ENCODE results near the gene DPEP1. TPM values are rescaled to one million over a fixed set of nuclear protein-coding genes. Genes with fewer than 3 reads are reported as not detected.

DPEP1 gene
- total RNA-seq, 2 experiments from 2014 or later: not detected

DNA sequence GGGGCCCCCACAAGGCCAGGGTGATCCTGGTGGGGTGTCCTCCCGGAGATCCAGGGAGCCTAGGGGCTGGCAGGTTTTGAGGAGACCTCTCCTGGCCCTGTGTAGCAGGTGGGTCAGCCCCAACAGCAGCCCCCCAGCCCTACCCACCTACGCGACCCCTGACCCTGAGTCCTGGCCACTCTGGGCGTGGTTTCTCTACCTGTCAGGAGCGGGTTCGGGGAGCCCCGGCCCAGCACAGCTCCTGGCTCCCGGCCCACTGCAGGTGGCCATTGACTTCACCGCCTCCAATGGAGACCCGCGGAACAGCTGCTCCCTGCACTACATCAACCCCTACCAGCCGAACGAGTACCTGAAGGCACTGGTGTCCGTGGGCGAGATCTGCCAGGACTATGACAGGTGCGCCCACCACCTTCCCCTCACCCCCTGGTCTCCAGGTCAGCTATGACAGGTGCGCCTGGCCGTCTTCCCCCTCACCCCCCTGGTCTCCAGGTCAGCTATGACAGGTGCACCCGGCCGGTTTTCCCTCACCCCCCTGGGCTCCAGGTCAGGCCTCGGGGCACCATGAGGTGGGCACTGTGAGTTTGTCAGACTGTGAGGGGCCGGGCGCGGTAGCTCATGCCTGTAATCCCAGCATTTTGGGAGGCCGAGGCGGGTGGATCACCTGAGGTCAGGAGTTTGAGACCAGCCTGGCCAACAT, 24.9 kb upstream of the DPEP1 start:
- ATAC-seq: no peak

DNA sequence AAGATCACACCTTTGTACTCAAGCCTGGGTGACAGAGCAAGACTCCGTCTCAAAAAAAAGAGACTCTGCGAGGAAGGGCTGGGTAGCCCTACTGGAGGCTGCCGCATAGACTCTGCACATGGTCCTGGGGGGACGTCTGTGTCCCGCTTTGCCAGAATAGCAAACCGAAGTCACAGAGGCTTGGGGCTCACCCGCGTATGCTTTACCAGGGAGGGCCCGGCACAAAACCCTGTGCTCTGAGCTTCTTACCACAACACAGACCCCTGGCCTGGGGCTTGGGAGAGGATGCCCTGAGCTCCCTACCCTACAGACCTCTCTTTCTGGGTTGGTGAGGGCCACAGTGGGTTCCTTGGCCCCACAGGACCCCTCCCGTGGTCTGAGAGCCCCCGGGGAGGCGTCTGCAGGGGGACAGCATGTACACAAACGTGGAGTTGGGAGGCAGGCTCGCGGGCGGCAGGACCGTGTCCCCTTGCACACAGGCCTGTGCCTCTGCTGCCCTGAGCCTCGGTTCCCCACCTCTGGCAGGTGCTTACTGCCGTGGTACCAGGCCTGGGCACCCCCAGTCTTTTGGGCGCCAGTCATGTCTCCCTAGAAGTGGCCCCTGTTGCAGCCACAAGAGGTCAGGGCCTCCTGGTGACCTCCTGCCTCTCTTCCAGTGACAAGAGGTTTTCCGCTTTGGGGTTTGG, 24.1 kb upstream of the DPEP1 start:
- ChIA-PET POLR2A (interaction anchor here (1.2 kb wide), 2 partner anchors 13 to 25 kb away, joined by 3 to 4 read pairs; no protein-coding TSS in a partner anchor), CTCF (interaction anchor here (0.7 kb wide), 1 partner anchor 9 kb away, joined by 3 read pairs; no protein-coding TSS in a partner anchor)
- ATAC-seq (no peak), DNase-seq (no peak)
- no peak overlapping the region for H3K27ac Mint-ChIP-seq
- H3K27me3 Mint-ChIP-seq: no peaks in the 10 kb centered on the region
- no peaks in the 10 kb centered on the region for H3K36me3 Mint-ChIP-seq (ENCODE audit: low read depth)
- H3K4me1 Mint-ChIP-seq (ENCODE audit: low read depth): peaks cover 7% of the 10 kb centered on the region
- intact Hi-C loops (cut with micrococcal nuclease): no loop called here
- TF ChIP-seq, protein P1, sequence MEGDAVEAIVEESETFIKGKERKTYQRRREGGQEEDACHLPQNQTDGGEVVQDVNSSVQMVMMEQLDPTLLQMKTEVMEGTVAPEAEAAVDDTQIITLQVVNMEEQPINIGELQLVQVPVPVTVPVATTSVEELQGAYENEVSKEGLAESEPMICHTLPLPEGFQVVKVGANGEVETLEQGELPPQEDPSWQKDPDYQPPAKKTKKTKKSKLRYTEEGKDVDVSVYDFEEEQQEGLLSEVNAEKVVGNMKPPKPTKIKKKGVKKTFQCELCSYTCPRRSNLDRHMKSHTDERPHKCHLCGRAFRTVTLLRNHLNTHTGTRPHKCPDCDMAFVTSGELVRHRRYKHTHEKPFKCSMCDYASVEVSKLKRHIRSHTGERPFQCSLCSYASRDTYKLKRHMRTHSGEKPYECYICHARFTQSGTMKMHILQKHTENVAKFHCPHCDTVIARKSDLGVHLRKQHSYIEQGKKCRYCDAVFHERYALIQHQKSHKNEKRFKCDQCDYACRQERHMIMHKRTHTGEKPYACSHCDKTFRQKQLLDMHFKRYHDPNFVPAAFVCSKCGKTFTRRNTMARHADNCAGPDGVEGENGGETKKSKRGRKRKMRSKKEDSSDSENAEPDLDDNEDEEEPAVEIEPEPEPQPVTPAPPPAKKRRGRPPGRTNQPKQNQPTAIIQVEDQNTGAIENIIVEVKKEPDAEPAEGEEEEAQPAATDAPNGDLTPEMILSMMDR (IDR thresholded peaks at IDR 0.05): no peak
- no peak overlapping the region for H3K4me3 Mint-ChIP-seq
- peaks cover 3% of the 10 kb centered on the region for H3K9me3 Mint-ChIP-seq

More for the DNA sequence above, 24.9 kb upstream of the DPEP1 start:
- no peaks in the 10 kb centered on the region for H3K27me3 Mint-ChIP-seq
- no peaks in the 10 kb centered on the region for H3K36me3 Mint-ChIP-seq (ENCODE audit: low read depth)
- CTCF ChIA-PET: interaction anchor here (0.7 kb wide), 1 partner anchor 9 kb away, joined by 3 read pairs; no protein-coding TSS in a partner anchor
- no peak overlapping the region for H3K27ac Mint-ChIP-seq
- peaks cover 1% of the 10 kb centered on the region for H3K4me1 Mint-ChIP-seq (ENCODE audit: low read depth)
- TF ChIP-seq, protein P1 (IDR thresholded peaks at IDR 0.05): no peak
- no peak overlapping the region for H3K4me3 Mint-ChIP-seq
- intact Hi-C loops (cut with micrococcal nuclease): no loop called here
- DNase-seq: no peak
- peaks cover 3% of the 10 kb centered on the region for H3K9me3 Mint-ChIP-seq
- POLR2A ChIA-PET: interaction anchor here (1.2 kb wide), 2 partner anchors 14 to 24 kb away, joined by 3 to 4 read pairs; no protein-coding TSS in a partner anchor

DNA sequence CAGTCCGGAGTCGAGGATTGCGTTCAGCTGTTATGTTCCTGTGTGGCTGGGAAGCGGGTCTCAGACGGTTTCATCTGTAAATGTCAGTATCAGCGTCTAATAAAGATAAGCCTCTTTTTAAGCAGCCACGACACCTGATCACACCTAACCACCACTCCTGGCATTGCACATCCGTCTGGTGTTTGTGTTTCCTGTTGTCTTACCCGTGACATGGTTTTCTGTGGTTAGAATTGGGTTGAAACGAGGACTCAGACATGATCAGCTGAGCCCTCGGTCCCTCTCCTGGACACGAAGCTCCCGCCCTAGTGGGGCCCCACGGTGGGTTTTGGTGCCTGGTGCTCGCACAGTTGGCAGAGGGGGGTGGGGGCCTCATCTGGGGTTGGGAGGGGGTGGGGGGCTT, 19.6 kb upstream of the DPEP1 start:
- intact Hi-C loops (cut with micrococcal nuclease): no loop called here
- POLR2A ChIA-PET: no interaction called here
- TF ChIP-seq, protein P1 (IDR thresholded peaks at IDR 0.05): no peak
- no peak overlapping the region for H3K27ac Mint-ChIP-seq
- no peaks in the 10 kb centered on the region for H3K9me3 Mint-ChIP-seq
- CTCF ChIA-PET: no interaction called here
- no peaks in the 10 kb centered on the region for H3K27me3 Mint-ChIP-seq
- H3K4me1 Mint-ChIP-seq (ENCODE audit: low read depth): peaks cover 7% of the 10 kb centered on the region
- H3K4me3 Mint-ChIP-seq: no peak overlapping the region
- DNase-seq (peak; percentile 58), ATAC-seq (peak; percentile 83)
- H3K36me3 Mint-ChIP-seq (ENCODE audit: low read depth): no peaks in the 10 kb centered on the region

DNA sequence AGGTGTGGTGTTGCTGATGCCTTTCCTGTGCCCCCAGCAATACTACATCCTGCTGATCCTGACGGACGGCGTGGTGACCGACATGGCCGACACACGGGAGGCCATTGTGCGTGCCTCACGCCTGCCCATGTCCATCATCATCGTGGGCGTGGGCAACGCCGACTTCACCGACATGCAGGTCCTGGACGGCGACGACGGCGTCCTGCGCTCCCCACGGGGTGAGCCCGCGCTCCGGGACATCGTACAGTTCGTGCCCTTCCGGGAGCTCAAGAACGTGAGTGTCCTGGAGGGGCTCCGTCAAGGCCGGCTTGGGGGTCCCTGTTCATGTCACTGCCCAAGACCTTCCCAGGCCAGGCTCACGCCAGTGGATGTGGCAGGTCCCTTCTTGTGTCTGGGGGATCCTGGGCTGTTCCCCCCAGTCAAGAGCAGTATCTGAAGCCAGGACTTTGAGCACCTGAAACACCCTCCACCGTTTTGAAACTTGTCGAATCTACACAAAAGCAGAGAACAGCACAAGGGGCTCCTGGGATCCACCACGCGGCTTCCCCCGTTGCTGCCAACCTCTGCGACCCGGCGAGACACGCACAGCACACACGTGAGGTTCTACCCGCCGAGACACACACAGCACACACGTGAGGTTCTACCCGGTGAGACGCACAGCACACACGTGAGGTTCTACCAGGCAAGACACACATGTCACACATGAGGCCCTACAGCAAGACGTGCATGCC, 17.9 kb upstream of the DPEP1 start:
- Mint-ChIP-seq H3K4me1 (ENCODE audit: low read depth) (peaks cover 7% of the 10 kb centered on the region), H3K36me3 (ENCODE audit: low read depth) (no peaks in the 10 kb centered on the region), H3K4me3 (no peak overlapping the region), H3K27ac (no peak overlapping the region), H3K9me3 (no peaks in the 10 kb centered on the region), H3K27me3 (no peaks in the 10 kb centered on the region)
- no peak for DNase-seq
- TF ChIP-seq, protein P1 (IDR thresholded peaks at IDR 0.05): no peak
- ChIA-PET CTCF (no interaction called here), POLR2A (no interaction called here)
- intact Hi-C loops (cut with micrococcal nuclease): no loop called here
- no peak for ATAC-seq

Measured in activated CD8-positive, alpha-beta T cell treated with anti-CD3 and anti-CD28 coated beads for 36 hours (primary cell).